CD4-positive, alpha-beta T cell treated with Interleukin-15 for 1 hour (primary cell): ENCODE data around the gene GFRA1.

Source experiments
- DNase-seq: peaks from one replicate; pipeline ENCODE4 v3.0.0-alpha.2; 2020

GFRA1 gene

DNA sequence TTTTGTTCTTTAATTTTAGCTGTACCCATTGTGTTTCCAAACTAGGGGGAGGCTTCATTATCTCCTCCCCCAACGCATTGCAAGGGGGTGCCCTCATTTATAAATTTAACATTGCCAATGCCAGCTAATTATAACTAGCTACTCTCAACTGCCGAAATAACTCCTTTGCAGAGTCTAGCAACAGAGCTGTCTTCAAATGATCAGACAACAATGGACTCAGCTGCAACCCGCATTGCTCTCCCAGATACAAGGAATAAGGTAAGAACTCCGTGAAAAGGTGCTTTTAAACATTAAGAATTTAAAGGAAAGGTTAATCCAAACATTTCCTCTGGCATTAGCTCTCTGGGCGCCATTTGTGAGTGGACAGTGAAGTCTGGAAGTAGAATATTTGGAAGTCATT, 116.2 kb downstream of the GFRA1 start:
- DNase-seq, result no peak

DNA sequence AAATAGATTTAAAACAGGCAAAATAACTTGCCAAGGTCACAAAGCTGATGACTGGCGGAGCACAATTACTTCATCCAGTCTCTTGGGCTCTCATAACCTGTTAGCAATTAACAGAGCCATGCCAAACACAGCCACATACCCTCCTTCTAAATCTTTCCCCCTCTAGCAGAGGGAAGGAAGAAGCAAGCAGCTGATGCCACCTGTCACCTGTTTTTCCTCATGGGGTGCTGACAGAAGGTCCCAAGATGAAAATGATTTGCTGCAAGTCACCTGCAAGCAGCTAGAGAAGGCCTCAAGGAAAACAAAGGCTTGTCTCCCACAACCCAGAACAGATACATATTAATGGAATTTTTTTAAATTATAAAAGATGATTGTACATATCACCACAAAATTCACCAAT, 117.8 kb downstream of the GFRA1 start:
- DNase-seq, result no peak

DNA sequence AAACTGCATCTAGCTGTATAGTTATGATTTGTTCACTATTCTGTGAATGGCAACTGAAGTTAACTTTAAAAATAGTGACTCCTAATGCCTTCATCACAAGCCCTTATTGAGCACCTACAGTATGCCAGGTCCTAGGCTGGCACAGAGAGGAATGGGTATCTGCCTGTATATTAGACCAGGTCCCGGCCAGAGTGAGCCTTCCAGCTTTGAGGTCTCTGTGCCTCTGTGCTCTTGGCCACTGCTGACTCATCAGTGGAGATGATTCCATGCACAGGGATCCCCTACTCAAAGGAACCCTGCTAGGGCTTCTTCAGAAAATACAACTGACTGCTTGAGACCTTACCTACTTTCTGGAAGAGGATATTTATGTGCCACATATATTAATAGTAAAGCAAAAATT, 118.4 kb downstream of the GFRA1 start:
- no peak for DNase-seq

DNA sequence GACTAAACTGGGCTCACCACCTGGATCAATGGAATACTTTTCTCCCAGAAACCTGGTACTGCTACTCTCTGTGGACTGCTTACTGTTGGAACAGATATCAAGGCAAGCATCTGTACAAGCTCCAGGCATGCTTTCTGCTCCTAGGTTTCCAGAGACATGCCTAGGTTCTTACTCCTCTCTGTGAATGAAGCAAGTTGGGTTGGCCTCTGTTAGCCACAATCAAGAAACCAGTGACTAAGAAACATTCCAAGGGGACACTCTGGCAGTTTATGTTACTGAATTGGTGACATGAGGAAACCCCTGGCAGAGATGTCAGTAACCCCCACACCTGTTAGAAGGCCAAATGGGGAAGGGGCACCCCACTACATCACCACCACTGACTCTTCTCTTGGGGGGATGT, 121.9 kb downstream of the GFRA1 start:
- DNase-seq, result no peak

DNA sequence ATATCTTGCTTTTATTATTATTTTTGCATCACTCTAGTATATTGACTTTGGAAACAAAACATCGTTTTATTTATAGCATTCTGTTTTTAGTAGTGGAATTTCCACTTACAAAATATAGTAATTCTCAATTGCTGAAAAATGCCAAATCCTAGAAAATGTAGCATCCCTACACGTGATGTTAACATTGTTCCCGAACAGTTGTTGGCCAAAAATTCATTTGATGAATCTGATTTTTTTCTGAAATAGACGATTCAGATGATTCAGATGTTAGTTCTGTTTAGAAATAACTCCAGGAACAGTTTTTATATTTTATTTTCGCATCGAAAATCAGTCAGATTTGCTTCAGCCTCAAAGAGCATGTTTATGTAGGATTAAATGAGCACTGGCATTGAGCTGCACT, 122.4 kb downstream of the GFRA1 start:
- no peak for DNase-seq

DNA sequence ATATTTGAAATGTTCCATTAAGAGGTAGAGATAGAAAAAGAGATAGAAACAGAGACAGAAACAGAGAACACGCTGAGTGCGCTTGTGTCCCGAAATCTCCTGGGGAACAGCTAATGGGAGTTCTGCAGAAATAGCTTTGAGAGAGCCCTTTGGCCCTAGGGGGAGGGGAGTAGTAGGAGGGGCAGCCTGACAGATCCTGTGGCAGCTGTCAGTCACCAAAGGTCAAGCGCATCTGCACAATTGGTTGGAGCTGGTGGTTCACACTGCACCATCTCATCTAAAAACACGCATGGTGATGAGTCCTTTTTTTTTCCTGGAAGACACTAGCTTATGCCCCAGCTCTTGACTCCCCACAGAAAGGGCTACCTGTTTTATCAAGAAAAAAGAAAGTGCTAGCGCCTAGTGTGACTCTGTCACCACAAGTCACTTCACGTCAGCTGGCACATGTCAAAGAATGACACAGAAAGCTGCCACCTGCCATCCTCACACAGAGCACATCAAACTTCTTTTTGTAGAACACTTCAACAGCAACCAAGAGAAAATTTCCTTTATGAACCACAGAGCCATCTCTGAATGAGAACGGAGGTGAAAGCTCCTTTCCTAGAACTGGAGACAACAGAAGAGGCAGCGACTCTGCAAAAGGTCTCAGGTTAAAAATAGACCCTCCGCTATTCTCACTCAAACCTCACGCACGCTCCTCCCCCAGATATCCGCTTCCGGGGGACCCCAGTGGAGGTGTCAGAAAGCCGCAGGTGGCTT, 125.7 kb downstream of the GFRA1 start:
- no peak for DNase-seq

DNA sequence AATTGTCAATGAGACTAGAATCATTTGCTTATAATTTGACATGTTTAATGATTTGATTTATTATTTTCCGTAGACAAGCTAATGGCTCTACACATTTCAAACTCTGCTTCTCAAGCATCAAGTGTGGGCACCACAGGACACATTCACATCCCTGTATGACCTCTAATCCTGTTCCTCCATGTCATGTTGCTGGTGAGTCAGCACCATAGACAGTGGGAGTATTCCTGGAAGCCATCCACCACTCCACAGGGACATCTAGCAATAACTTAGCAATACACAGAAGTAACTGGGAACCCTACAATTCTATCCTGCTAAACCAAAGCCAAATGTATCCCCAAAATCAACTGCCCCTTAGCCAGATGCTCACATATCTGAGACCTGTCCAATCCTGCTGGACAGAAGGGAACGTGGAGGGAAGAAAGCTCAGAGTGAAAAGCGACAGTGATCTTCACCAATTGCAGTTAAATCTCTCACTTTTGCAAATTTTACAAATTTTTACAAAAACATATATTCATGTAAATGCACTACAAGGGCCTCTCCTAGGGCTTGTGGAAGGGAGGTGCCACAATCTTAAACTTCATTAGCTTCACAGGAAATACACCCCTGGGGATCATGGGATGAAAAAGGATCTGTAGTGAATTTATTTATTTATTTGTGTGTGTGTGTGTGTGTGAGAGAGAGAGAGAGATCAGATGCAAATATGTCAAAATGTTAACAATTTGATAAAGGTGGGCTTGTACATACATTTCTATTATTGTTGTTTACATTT, 126.5 kb downstream of the GFRA1 start:
- no peak for DNase-seq

DNA sequence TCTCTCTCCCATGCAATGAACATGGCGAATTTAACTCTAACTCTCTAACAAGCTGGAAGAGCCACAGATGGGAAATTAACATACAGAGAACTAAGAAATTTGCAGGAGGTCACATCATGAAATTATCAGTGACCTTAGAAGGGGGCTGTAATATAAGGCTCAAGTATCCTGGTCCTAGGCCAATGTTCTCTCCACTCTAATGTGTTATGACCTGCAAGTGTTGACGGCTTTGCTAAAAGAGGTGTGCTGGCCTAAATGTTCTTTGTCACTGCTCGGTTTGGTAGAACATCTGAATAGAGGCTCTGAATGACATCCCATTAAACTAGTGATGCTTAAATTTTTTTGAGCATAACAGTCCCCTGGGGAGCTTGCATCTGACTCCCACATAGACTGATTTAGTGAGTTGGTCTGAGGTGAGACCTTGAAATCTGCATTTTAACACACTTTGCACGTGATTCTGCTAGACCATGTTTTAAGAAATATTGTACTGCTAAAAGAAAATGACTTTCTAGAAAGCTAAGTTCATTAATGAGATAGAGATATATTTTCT, 129.3 kb downstream of the GFRA1 start:
- DNase-seq, result no peak

DNA sequence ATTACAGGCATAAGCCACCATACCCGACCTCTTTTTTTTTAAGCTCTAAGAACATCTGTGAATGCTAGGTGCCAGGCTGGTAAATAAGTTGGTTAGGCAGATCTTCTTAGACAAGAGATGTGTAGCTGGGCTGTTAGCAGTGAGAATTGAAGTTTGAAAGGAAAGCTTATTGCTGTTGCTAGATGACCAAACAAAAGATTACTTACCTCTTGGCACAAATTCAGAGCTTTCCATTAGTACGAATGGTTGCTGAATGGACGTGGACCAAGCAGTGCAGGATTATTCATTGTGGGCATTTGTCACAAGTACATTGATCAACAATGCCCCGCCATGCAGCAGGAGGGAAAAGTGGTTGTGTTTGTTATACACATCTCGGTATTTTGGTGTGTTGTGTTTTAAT, 131.2 kb downstream of the GFRA1 start:
- no peak for DNase-seq

DNA sequence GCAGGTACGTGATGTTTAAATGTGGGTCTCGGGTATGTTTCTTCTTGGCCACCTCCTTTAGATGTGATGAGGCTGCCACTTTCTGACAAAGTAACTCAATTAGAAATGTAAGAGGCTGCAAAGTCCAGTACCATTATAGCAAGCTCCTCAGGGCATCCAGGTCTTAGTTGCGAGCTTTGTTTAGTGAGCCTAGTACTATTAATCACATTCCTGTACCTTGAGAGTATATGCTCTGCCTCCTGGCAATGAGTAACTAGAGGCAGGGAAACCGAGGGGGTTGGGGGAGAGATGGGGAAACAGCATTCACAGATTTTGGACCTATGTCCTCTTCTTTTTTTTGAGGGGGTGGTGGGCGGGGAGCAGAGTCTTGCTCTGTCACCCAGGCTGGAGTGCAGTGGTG, 131.8 kb downstream of the GFRA1 start:
- no peak for DNase-seq

DNA sequence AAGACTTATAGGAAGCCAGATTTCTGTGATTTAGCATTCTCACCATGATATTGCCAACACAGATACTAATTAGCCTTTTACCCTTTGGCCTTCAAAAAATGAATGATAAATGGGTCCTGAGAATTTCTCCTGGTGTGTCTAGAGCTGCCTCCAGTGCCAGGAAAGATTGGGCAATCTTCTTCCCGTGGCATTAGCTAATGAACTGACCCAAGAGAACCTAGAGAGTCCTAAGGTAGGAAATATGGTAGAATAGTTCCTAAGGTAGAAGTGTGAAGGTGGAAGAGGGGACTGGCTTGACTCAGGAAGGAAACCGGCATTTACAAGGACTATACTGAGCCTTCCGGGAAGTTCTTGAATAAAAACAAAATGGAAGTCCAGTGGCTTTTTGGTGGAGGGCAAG, 133.1 kb downstream of the GFRA1 start:
- no peak for DNase-seq

DNA sequence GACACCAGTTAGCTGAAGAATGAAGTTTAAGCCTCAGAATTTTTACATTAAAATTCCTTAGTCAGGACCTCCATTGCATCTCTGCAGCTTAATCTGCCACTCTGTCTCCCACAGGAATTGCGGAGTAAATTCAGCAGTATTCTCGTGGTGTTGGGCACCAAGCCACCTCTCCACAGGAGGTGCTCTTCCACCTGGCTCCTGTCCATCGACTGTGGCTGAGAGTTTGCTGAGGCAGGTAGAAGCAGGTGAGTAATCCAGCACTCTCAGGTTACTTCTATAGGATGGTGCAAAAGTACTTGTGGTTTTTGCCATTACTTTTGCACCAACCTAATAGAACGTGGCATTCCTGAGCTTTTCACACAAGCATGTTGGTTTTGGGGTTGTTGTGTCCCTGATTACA, 134.1 kb downstream of the GFRA1 start:
- no peak for DNase-seq

DNA sequence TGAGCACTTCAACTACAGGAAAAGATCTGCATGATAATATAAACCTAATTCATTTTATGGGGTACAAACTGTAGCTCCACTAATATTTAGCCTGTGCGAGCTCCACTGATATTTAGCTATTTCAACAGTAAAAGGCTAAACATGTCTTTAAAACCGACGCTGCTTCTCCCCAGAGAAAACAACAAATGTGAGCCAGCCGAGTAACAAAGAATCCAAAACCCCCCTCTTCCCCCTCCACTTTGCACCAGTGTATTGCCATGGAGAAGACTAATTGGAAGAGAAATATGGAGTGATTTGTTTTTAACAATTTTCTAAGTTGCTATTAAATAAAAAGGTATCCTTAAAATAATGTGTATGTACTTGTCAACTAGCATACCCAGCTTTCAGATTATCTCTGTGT, 136.7 kb downstream of the GFRA1 start:
- no peak for DNase-seq

DNA sequence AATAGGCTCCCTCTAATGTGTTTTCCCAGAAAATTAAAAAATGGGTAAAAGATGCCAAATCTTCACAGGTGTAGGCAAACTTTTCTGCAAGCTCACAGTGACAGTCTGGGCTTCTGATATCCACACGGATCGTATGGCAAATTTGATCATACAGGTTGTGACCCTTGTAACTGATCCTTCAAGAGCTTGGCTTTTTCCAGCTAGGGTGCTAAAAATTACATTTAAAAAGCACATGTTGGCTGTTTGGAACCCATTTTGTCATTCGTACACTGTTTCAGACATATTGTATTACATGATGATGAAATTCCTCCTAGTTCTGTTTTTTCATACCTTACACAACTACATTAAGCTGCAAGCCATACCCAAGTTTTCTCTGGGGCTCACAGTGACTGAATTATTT, 138.7 kb downstream of the GFRA1 start:
- no peak for DNase-seq

DNA sequence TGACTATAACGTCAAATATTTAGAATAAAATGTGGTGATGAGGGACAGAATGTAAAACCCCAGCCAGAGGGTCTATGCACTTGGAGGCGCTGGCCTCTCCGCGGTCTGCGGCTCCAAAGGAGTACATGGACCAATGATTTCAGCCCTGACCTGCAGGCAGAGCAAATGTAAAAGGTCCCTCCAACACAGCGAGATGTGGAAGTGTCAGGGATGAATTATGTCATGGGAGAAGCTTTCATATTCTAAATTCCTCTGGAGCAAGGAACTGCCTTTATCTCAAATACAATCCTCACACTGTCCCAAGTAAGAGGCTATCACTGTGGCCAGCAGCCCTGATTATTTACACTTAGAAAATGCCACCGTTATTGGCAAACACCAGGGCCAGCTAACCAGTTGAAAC, 139.4 kb downstream of the GFRA1 start:
- DNase-seq, result no peak

DNA sequence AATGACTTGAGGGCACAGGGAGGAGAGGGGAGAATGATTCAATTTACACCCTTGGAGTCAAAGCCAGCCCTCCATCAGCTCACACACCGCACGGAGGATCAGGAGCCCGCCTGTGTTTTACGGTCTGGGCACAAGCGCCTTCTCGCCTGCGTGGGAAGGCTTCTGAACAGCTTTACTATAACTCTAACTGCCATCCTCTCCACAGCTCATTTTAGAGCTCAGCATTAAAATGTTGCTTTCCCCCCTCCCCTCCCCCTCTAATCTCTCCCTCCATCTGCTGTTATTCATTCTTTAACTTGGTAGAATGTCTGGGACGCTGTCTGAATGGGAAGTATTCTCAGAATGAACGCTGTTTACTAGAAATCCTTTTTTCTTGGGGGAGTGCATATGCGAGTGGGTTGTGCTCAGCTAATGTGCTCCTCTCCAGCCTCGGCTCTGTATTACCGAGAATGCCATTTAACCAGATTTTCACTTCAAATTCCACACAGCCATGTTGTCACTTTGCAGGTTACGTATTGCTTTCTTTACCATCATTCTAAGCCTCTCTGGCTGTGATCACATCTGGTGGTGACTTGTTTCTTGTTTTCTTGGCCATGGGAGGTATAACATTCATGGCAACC, 140.1 kb downstream of the GFRA1 start:
- no peak for DNase-seq

DNA sequence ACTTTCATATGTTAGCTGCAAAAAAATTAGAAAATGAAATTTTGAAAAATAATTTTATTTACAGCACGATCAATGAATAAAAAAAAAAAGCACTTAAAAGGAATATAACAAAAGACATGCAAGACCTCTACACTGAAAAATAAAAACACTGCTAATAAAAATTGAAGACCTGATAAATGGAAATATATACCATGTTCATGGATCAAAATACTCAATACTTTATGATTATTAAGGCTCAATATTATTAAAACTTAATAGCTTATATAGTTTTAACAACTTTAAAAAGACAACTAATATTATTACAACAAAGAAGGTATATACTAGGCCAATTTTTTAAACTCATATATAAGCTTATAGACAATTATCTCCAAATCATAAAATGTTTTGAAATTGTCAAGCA, 143.0 kb downstream of the GFRA1 start:
- no peak for DNase-seq

DNA sequence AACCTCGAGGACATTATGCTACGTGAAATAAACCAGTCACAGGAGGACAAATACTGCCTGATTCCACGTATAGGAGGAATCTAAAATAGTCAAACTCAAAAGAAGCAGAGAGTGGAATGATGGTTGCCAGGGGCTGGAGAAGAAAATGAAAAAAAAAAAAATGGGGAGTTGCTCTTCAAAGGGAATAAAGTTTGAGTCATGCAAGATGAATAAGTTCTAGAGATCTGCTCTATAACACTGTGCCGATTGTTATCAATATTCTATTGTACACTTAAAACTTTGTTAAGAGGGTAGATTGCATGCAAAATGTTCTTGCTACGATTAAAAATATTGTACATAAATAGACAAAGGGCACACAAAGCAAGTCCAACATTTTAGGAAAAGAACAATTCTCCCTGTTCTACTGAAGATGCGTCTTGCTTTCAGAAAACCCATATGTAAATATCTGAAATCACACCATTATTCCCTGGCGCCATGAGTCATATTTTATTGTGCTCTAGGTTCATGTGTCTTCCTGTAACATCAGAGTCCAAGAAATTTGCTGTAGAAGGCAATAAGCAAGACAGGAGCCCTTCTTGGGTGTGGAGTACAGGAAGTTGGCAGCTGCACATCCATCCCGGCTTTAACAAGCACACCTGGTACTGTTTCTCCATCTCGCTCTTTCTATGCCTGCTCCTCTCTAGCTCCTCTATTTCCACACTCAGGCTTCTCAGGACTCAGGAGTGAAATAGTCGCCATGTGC, 145.9 kb downstream of the GFRA1 start:
- DNase-seq, result no peak

DNA sequence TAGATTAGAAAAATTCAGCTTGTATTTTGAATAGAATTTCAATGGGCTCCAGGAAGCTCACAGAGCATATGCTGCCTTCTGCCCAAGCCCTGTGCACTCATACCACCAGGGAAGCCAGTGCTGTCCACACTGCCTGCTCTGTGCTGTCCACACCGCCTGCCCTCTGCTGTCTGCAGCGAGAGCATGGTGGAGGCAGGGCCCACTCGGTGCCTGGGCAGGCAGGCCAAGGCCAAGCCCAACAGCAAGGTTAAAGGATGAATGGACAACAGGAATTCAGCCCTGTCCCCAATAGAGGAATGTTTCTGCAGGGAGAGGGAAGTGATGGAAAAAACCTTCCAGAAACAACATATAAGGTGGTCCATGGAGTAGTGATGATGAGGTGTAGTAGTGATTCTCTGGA, 146.8 kb downstream of the GFRA1 start:
- DNase-seq, result no peak

DNA sequence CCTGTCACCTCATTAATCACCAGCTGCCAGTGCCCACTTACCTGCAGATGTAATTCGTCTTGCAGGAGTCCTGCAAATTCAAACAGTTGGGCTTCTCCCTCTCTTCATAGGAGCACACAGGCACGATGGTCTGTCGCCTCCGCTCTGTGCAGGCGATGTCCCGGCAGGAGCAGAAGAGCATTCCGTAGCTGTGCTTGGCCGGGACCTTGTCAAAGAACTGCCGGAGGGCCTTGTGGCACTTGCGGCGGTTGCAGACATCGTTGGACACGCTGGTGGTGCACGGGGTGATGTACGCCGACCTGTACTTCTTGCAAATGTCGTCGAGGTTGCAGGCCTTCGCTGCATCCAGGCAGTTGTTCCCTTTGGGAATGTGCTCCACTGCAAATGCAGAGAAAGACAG, 147.8 kb downstream of the GFRA1 start:
- no peak for DNase-seq

DNA sequence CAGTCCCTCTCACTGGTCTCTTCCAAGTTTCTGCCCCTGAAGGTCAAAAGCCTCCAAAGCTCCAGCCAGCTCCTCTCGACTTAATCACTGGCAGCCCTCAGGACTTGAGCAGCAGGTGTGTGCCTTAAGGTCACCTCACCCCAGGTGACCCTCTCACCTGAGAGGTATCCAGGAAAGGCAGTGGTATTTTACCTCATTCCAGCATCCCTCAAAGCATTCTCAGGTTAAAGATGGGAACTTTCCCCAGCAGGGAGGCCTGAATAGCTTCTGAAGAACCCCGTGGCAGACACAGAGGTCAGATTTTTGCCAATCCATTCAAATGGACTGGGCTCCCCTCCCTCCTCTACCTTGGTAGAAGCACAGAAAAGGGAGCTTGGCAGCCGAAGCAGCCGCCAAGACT, 148.2 kb downstream of the GFRA1 start:
- DNase-seq, result no peak

DNA sequence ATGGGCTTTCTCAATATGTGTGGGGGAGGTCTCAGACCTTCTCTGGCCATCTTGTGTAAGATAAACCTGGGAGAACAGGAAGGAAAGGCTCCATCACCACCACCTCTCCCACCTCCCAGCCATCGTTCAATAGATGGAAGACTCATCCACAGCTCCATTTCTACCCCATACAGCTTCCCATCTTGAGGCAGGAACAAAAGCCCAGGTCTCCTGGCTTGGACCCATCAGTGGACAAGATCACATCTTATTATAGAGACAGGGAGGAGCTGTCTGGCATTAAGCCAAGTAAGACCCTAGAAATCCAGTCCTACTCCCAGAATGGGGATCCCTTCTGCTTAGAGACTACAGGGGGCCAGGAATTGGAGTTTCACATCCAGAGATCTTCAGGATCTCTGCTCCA, 150.3 kb downstream of the GFRA1 start:
- no peak for DNase-seq
